ENCODE results near the gene MAN1A1.
"Not testable (repeated sequence)": the region's sequence is repeated elsewhere in the genome, so short reads cannot be mapped to it uniquely, and the experiment has no call there.

DNA sequence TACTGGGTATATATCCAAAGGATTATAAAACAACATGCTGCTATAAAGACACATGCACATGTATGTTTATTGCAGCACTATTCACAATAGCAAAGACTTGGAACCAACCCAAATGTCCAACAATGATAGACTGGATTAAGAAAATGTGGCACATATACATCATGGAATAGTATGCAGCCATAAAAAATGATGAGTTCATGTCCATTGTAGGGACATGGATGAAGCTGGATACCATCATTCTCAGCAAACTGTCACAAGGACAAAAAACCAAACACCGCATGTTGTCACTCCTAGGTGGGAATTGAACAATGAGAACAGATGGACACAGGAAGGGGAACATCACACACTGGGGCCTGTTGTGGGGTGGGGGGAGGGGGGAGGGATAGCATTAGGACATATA lies 27.5 kb upstream of the MAN1A1 start:
- not testable (repeated sequence) for TF ChIP-seq EZH2 (IDR thresholded peaks at IDR 0.05; ENCODE audit: borderline replicate concordance, low read length)
- TF ChIP-seq, protein P1, sequence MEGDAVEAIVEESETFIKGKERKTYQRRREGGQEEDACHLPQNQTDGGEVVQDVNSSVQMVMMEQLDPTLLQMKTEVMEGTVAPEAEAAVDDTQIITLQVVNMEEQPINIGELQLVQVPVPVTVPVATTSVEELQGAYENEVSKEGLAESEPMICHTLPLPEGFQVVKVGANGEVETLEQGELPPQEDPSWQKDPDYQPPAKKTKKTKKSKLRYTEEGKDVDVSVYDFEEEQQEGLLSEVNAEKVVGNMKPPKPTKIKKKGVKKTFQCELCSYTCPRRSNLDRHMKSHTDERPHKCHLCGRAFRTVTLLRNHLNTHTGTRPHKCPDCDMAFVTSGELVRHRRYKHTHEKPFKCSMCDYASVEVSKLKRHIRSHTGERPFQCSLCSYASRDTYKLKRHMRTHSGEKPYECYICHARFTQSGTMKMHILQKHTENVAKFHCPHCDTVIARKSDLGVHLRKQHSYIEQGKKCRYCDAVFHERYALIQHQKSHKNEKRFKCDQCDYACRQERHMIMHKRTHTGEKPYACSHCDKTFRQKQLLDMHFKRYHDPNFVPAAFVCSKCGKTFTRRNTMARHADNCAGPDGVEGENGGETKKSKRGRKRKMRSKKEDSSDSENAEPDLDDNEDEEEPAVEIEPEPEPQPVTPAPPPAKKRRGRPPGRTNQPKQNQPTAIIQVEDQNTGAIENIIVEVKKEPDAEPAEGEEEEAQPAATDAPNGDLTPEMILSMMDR (conservative IDR thresholded peaks at IDR 0.05 in 1 of 2, IDR thresholded peaks at IDR 0.05 in 1 of 2; ENCODE audit: extremely low read depth in 1 of 2, insufficient read depth in 1 of 2, low read depth in 1 of 2, low read length in 2 of 2): not testable (repeated sequence)

All from mammary epithelial cell (primary cell).